AG10803 (cell line): ENCODE data around the gene SPATA7.

Source experiments
- DNase-seq: peaks from one replicate; pipeline ENCODE4 v3.0.0; 2010; ENCODE audit warnings: low read depth
- H3K4me3 ChIP-seq: 2 replicates; pipeline ENCODE4 v1.5.1; 2011; ENCODE audit warnings: mild to moderate bottlenecking, low read length, control low read depth
- TF ChIP-seq, protein P1 (sequence below): conservative IDR thresholded peaks from 2 replicates; pipeline ENCODE4 v1.5.1; 2011; ENCODE audit warnings: mild to moderate bottlenecking, low read length, control low read depth, inconsistent platforms

SPATA7 gene

GRCh38 chr14:88430976-88431375, 45.5 kb downstream of the SPATA7 start:
- TF ChIP-seq, protein P1, sequence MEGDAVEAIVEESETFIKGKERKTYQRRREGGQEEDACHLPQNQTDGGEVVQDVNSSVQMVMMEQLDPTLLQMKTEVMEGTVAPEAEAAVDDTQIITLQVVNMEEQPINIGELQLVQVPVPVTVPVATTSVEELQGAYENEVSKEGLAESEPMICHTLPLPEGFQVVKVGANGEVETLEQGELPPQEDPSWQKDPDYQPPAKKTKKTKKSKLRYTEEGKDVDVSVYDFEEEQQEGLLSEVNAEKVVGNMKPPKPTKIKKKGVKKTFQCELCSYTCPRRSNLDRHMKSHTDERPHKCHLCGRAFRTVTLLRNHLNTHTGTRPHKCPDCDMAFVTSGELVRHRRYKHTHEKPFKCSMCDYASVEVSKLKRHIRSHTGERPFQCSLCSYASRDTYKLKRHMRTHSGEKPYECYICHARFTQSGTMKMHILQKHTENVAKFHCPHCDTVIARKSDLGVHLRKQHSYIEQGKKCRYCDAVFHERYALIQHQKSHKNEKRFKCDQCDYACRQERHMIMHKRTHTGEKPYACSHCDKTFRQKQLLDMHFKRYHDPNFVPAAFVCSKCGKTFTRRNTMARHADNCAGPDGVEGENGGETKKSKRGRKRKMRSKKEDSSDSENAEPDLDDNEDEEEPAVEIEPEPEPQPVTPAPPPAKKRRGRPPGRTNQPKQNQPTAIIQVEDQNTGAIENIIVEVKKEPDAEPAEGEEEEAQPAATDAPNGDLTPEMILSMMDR = no peak
- DNase-seq = no peak
- no peak overlapping the region for H3K4me3 ChIP-seq

DNA sequence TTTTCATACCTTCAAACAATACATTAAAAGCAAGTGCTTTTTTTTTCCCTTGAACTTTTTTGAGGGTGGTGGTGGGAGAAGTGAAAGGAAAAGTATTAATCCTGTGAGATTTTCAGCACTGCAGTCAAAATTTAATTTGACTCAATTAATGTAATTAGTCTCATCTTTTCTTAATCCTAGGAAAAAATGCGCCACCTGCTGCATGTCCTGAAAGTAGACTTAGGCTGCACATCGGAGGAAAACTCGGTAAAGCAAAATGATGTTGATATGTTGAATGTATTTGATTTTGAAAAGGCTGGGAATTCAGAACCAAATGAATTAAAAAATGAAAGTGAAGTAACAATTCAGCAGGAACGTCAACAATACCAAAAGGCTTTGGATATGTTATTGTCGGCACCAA, 52.2 kb downstream of the SPATA7 start:
- TF ChIP-seq, protein P1 = no peak
- no peak overlapping the region for H3K4me3 ChIP-seq
- DNase-seq = no peak

DNA sequence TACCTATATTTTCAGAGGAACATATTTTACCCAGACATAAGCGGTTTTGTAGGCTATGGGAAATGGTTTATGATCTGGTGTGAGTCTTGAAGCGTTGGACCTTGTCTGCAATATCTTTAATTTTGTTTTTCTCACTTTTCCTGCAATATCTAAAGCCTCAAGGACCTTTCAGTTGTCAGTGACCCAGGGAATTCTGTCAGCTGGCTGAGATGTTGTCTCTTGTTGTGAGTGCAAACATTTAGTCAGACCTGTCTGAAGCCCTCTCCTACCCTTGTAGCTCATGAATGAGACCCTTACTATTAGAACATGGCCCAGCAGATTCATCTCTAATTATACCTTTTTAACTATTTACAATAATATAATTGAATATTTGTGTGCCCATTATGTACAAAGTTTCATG, 53.6 kb downstream of the SPATA7 start:
- H3K4me3 ChIP-seq = no peak overlapping the region

DNA sequence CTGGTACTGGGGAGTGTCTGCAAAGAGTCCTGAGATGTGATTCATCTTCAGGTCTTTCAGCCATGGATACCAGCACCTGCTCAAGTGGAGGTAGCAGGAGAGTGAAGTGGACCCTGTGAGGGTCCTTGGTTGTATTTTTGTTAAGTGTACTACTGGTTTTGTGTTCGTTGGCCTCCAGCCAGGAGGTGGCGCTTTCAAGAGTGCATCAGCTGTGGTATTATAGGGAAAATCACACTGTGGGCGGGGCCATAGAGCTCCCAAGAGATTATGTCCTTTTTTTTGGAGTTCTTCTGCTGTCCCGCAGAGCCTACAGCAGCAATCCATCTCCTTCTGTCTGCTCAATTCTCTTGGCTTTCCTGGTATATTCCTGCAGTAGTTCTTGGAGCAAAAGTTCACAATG, 66.8 kb downstream of the SPATA7 start:
- TF ChIP-seq, protein P1 = no peak
- no peak for DNase-seq
- no peak overlapping the region for H3K4me3 ChIP-seq

More for the DNA sequence above, 53.6 kb downstream of the SPATA7 start:
- DNase-seq = no peak
- TF ChIP-seq, protein P1 = no peak

DNA sequence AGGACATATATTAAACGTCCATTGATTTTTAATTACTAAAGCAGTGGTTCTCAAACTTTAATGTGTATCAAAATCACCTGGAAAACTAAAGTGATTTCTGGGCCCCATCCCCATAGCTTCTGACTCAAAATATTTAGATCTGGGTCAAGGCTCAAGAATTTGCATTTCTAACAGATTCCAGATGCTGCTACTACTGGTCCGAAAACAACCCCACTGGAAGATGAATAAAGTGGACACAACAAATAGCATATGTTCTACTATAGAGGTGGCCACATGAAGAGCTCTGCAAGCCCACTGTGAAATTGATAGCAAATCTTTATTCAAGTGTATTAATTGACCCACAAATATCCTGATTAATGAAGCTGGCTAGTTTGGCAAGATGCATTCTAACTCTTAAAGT, 69.4 kb downstream of the SPATA7 start:
- DNase-seq = peak; percentile 63
- no peak overlapping the region for H3K4me3 ChIP-seq
- TF ChIP-seq, protein P1 = no peak

GRCh38 chr14:88463318-88463717, 77.9 kb downstream of the SPATA7 start:
- TF ChIP-seq, protein P1 = peak; percentile 39
- no peak overlapping the region for H3K4me3 ChIP-seq
- DNase-seq = no peak

DNA sequence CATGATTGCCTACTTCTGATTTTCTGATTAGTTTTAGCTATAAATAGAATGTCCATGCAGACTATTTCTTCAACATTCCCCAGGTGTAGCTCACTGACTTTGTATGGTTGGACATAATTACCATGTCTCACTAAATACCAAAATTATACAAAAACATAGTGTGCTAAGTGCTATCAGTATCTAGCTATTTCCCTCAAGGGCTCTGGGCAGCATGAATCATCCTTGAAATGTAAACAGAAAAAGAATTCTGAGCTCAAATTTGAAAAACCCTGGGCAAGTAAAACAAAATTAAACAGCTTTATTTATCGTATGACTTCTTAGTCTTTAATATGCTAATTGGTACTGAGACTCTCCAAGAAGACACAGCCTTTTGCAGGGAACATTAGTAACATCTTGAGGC, 82.9 kb downstream of the SPATA7 start:
- H3K4me3 ChIP-seq = no peak overlapping the region
- TF ChIP-seq, protein P1 = no peak
- DNase-seq = peak; percentile 55
